Measurements from ENCODE around the gene CHMP1B.

CHMP1B gene

GRCh38 chr18:11851146-11851805, at the start of gene CHMP1B:
CHMP1B (plus strand) TSS chr18:11851413; CDS start chr18:11851512, 99 bp downstream.
- TF ChIP-seq FOXP2 (optimal IDR thresholded peaks at IDR 0.05; ENCODE audit: control extremely low read depth, extremely low read length, insufficient read depth) (peak; percentile 57), EZH2 (IDR thresholded peaks at IDR 0.05) (no peak), POLR2AphosphoS5 (IDR thresholded peaks at IDR 0.05; ENCODE audit: borderline replicate concordance, low read depth, low read length) (peak; percentile 98)
- peak within 1 kb of the TSS; percentile 85 for H3K27ac ChIP-seq

GRCh38 chr18:11801573-11801972, 49.6 kb upstream of the CHMP1B start:
- Histone ChIP-seq H3K9me3 (ENCODE audit: low read depth, low read length) (no peaks in the 10 kb centered on the region), H3K36me3 (ENCODE audit: insufficient read depth, low read length) (no peaks in the 10 kb centered on the region), H3K4me3 (no peak overlapping the region), H3K27ac (no peak overlapping the region), H3K9ac (ENCODE audit: insufficient read length) (no peak overlapping the region)
- no peak for TF ChIP-seq POLR2AphosphoS5 (IDR thresholded peaks at IDR 0.05; ENCODE audit: borderline replicate concordance, low read depth, low read length)
- no peak for TF ChIP-seq FOXP2 (optimal IDR thresholded peaks at IDR 0.05; ENCODE audit: control extremely low read depth, extremely low read length, insufficient read depth)
- no peak for TF ChIP-seq EZH2 (IDR thresholded peaks at IDR 0.05)
- no peak for DNase-seq (ENCODE audit: low read depth, low spot score)

More at GRCh38 chr18:11851146-11851805, at the start of gene CHMP1B:
- DNase-seq (ENCODE audit: low read depth, low spot score), result peak; percentile 73
- peak within 1 kb of the TSS; percentile 100 for H3K4me3 ChIP-seq
- H3K9ac ChIP-seq (ENCODE audit: insufficient read length), result peak within 1 kb of the TSS; percentile 100
- H3K9me3 ChIP-seq (ENCODE audit: low read depth, low read length), result no peaks in the 10 kb centered on the region
- no peaks in the 10 kb centered on the region for H3K36me3 ChIP-seq (ENCODE audit: insufficient read depth, low read length)

- Histone ChIP-seq H3K9ac (ENCODE audit: insufficient read length) (no peak overlapping the region), H3K36me3 (ENCODE audit: insufficient read depth, low read length) (no peaks in the 10 kb centered on the region), H3K9me3 (ENCODE audit: low read depth, low read length) (no peaks in the 10 kb centered on the region), H3K27ac (no peak overlapping the region), H3K4me3 (no peak overlapping the region)
- TF ChIP-seq EZH2 (IDR thresholded peaks at IDR 0.05) (no peak), FOXP2 (optimal IDR thresholded peaks at IDR 0.05; ENCODE audit: control extremely low read depth, extremely low read length, insufficient read depth) (no peak), POLR2AphosphoS5 (IDR thresholded peaks at IDR 0.05; ENCODE audit: borderline replicate concordance, low read depth, low read length) (no peak)
- DNase-seq (ENCODE audit: low read depth, low spot score), result no peak
Measured at GRCh38 chr18:11802158-11802557, 49.1 kb upstream of the CHMP1B start.

DNA sequence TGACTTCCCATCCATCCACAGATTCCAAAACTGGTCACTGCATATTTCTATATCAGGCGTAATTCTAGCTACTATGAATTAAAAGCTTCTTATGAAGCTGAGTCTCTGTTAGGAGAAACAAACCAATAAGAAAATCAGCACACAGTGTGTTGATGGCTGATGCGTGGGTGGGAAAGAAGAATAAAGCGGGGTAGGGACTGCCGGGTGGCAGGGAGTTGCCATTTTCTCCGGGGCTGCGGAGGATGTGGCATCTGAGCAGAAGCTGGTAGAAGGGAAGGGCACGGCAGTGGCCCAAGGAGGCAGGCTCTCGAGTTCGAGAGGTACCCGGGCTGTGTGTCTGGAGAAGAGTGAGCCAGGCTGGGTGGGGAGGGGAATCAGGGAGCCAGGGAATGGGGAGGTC, 48.6 kb upstream of the CHMP1B start:
- Histone ChIP-seq H3K4me3 (no peak overlapping the region), H3K36me3 (ENCODE audit: insufficient read depth, low read length) (no peaks in the 10 kb centered on the region), H3K9ac (ENCODE audit: insufficient read length) (no peak overlapping the region), H3K27ac (no peak overlapping the region), H3K9me3 (ENCODE audit: low read depth, low read length) (no peaks in the 10 kb centered on the region)
- DNase-seq (ENCODE audit: low read depth, low spot score), result no peak
- TF ChIP-seq EZH2 (IDR thresholded peaks at IDR 0.05), result no peak
- TF ChIP-seq POLR2AphosphoS5 (IDR thresholded peaks at IDR 0.05; ENCODE audit: borderline replicate concordance, low read depth, low read length), result no peak
- no peak for TF ChIP-seq FOXP2 (optimal IDR thresholded peaks at IDR 0.05; ENCODE audit: control extremely low read depth, extremely low read length, insufficient read depth)

DNA sequence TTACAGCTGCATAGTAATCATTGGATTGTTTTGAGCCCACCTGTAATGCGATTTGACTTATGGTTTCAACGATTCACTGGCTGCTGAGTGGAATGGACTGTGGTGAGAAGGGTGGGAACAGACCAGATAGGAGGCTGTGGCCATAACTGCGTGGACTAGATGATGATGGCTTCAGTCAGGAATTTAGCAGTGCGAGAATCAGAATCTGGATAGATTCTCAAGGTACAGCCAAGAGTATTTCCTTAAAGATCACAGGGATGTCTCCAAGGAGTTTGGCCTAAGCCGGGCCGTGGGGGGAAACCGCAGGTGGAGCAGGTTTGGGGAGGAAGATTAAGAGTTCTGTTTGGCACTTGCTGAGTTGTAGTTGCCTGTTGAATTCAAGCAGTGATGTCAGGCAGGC, 44.0 kb upstream of the CHMP1B start:
- Histone ChIP-seq H3K36me3 (ENCODE audit: insufficient read depth, low read length) (no peaks in the 10 kb centered on the region), H3K27ac (no peak overlapping the region), H3K9ac (ENCODE audit: insufficient read length) (no peak overlapping the region), H3K9me3 (ENCODE audit: low read depth, low read length) (no peaks in the 10 kb centered on the region), H3K4me3 (no peak overlapping the region)
- no peak for DNase-seq (ENCODE audit: low read depth, low spot score)
- TF ChIP-seq EZH2 (IDR thresholded peaks at IDR 0.05) (no peak), POLR2AphosphoS5 (IDR thresholded peaks at IDR 0.05; ENCODE audit: borderline replicate concordance, low read depth, low read length) (no peak), FOXP2 (optimal IDR thresholded peaks at IDR 0.05; ENCODE audit: control extremely low read depth, extremely low read length, insufficient read depth) (no peak)

DNA sequence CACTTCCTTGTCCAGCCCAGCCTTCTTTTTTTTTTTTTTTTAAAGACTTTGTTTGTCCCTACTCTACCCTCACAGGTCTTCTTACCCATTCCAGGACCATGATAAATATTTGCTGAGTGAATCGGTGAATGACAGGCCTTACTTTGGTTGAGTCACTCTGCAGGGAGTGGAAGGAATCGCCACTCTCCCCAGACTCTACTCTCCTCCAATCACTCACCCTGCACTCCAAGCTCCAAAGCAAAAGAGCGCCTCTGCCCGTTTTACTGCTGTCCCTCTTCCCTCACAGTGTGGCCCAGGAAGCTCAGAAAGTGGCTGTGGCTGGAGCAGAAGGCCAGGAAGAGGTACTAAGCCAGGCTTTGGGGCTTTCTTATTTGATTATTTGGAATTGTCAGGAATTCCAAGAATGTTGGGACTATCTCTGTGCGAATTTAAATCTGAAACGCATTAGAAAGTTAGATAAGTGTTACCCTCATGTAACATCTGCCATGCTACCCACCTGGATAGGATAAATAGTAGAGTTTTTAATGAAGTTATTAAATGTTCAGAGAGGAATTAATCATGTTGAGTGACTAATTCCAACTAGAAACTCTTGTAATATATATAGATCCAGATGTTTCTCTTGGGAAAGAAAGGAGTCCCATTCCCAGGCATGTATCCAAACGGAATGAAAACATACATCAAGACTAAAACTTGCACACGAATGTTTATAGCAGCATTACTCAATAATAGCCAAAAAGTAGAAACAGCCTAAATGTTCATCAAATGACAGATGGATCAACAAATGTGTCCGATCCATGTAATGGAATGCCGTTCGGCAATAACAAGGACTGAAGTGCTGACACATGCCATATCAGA, 43.0 kb upstream of the CHMP1B start:
- H3K9me3 ChIP-seq (ENCODE audit: low read depth, low read length), result no peaks in the 10 kb centered on the region
- no peak overlapping the region for H3K27ac ChIP-seq
- no peak overlapping the region for H3K9ac ChIP-seq (ENCODE audit: insufficient read length)
- H3K4me3 ChIP-seq, result no peak overlapping the region
- no peak for DNase-seq (ENCODE audit: low read depth, low spot score)
- no peaks in the 10 kb centered on the region for H3K36me3 ChIP-seq (ENCODE audit: insufficient read depth, low read length)
- TF ChIP-seq POLR2AphosphoS5 (IDR thresholded peaks at IDR 0.05; ENCODE audit: borderline replicate concordance, low read depth, low read length), result no peak
- no peak for TF ChIP-seq FOXP2 (optimal IDR thresholded peaks at IDR 0.05; ENCODE audit: control extremely low read depth, extremely low read length, insufficient read depth)
- TF ChIP-seq EZH2 (IDR thresholded peaks at IDR 0.05), result no peak

- Histone ChIP-seq H3K9me3 (ENCODE audit: low read depth, low read length) (no peaks in the 10 kb centered on the region), H3K9ac (ENCODE audit: insufficient read length) (no peak overlapping the region), H3K36me3 (ENCODE audit: insufficient read depth, low read length) (no peaks in the 10 kb centered on the region), H3K4me3 (no peak overlapping the region), H3K27ac (no peak overlapping the region)
- TF ChIP-seq POLR2AphosphoS5 (IDR thresholded peaks at IDR 0.05; ENCODE audit: borderline replicate concordance, low read depth, low read length) (no peak), EZH2 (IDR thresholded peaks at IDR 0.05) (no peak), FOXP2 (optimal IDR thresholded peaks at IDR 0.05; ENCODE audit: control extremely low read depth, extremely low read length, insufficient read depth) (no peak)
- DNase-seq (ENCODE audit: low read depth, low spot score), result no peak
Measured at GRCh38 chr18:11809895-11810294, 41.3 kb upstream of the CHMP1B start.

- Histone ChIP-seq H3K36me3 (ENCODE audit: insufficient read depth, low read length) (no peaks in the 10 kb centered on the region), H3K27ac (no peak overlapping the region), H3K4me3 (no peak overlapping the region), H3K9me3 (ENCODE audit: low read depth, low read length) (no peaks in the 10 kb centered on the region), H3K9ac (ENCODE audit: insufficient read length) (no peak overlapping the region)
- TF ChIP-seq EZH2 (IDR thresholded peaks at IDR 0.05), result no peak
- TF ChIP-seq POLR2AphosphoS5 (IDR thresholded peaks at IDR 0.05; ENCODE audit: borderline replicate concordance, low read depth, low read length), result no peak
- no peak for TF ChIP-seq FOXP2 (optimal IDR thresholded peaks at IDR 0.05; ENCODE audit: control extremely low read depth, extremely low read length, insufficient read depth)
- DNase-seq (ENCODE audit: low read depth, low spot score), result no peak
Measured at GRCh38 chr18:11810379-11810778, 40.8 kb upstream of the CHMP1B start.

Data from SK-N-MC (cell line).